ENCODE data around the gene SELENOS. TPM values are rescaled to one million over a fixed set of nuclear protein-coding genes. Genes with fewer than 3 reads are reported as not detected.
A peak's percentile ranks its signal among the peaks of the same experiment; 100 is the strongest.

The SELENOS gene
- total RNA-seq, 2 experiments from 2014 or later: 13.1 to 15.3 TPM

DNA sequence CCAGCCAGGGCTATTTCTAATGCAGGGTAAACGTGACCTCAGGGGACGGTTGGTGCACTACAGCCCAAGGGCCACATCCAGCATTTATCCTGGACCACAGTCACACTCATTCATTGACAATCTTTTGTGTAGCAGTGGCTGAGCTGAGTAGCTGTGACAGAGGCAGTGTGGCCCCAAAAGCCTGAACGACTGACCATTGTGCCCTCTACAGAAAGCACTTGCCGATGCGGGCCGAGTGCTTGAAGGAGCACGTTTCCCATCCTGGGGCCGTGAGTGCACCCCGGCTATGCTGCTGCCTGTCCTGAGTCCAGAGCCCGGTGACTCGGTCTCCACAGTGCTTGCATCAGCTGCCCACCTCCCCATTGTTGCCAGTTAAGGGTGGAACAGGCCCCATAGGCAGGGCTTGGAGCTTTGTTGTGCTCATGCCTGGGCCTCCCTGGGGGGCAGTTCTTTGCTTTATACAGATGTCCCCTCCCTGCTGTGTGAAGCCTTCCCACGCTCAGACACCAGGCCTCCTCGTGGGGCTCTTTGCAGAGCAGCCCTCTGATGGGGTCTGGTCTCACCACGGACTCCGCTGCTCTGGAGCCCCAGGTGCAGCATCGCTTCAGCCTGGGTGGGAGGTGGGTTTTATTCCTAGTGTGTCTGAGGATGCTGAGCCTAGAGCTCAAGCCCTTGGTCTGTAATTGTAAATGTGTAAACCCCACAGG, 30.8 kb upstream of the SELENOS start:
- intact Hi-C loops (cut with micrococcal nuclease): no loop called here
- CTCF ChIA-PET: interaction anchor here (1.4 kb wide), 2 partner anchors 12 to 332 kb away, joined by 4 read pairs; no protein-coding TSS in a partner anchor

DNA sequence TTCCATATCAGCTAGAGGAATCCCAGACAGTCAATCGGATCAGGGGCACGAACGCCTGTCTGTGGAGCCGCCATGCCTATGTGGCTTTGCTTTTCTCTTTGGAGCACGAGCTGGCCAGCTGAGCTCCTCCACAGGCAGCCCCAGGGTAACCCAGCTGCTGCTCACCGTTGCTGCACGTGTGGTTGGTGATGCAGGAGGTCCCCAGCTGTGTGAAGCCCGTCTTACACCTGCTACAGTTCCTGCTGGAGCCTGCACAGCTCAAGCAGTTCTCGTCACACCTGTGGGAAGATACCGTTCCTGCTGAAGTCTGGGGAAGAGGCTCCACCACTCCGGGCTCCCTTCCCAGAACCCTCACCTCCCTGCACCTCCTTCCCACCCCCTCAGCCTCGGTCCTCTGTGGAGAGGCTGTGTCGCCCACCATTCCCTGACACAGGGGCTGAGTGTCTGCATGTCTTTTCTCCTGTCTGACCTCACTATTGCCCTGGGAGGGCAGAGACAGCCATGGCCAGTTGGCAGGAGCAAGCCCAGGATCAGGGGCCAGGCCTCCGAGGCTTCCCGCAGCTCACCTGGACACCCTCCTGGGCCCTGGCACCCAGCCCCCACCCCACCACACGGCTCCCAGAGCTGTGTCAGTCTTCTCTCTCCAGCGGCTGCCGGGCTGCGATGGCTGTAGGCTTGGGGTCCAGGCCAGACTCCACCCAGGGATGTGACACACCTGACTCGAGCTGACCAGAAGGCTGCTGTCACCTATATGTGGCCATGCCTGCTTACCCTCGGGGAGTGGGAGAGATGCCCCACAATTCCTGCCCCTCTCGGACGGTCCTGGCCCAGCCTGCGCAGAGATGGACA, 30.0 kb upstream of the SELENOS start:
- Mint-ChIP-seq H3K9me3 (no peaks in the 10 kb centered on the region), H3K27me3 (ENCODE audit: low read depth) (no peaks in the 10 kb centered on the region), H3K36me3 (ENCODE audit: low read depth) (no peaks in the 10 kb centered on the region), H3K4me3 (no peak overlapping the region), H3K4me1 (ENCODE audit: low read depth) (no peaks in the 10 kb centered on the region), H3K27ac (no peak overlapping the region)
- DNase-seq: no peak
- CTCF ChIA-PET: interaction anchor here (0.9 kb wide), 1 partner anchor 336 kb away, joined by 3 read pairs; no protein-coding TSS in a partner anchor
- intact Hi-C loops (cut with micrococcal nuclease): no loop called here

More for the DNA sequence above, 30.8 kb upstream of the SELENOS start:
- Mint-ChIP-seq H3K27ac (no peak overlapping the region), H3K4me3 (no peak overlapping the region), H3K9me3 (no peaks in the 10 kb centered on the region), H3K36me3 (ENCODE audit: low read depth) (no peaks in the 10 kb centered on the region), H3K27me3 (ENCODE audit: low read depth) (no peaks in the 10 kb centered on the region), H3K4me1 (ENCODE audit: low read depth) (no peaks in the 10 kb centered on the region)
- DNase-seq: no peak

DNA sequence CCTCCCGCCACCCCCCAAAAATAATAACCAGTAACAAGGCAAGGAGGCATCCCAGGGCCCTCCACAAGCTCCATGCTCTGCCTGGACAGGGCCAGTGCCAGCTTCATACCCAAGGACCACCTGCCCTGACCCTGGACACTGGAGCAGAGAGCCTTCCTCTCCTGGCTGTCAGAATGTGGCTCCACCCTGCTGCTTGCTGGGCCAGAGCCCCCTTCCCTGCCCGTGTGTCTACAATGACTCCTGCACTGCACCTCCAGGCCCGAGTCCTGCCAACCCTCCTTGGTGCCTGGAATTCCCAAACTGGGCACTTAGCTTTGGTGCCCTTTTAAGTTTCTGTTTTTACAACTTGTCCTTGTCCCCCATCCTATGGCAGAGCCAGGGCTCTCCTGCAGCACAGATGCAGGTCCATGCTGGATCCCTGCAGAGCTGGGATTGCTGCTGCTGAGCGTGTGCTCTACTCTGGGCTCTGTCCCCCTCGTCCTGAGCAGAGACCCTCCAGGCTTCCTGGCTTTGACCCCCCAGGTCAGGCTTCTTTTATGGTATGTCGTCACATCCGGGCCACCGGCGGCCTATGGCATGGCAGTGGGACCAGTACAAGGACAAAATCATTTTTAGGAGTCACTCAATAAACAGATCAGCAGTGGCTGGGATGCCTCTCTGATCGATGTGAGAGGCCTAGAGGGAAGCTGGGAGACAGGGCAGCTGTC, 29.2 kb upstream of the SELENOS start:
- Mint-ChIP-seq H3K4me3 (no peak overlapping the region), H3K9me3 (no peaks in the 10 kb centered on the region), H3K36me3 (ENCODE audit: low read depth) (no peaks in the 10 kb centered on the region), H3K4me1 (ENCODE audit: low read depth) (no peaks in the 10 kb centered on the region), H3K27ac (no peak overlapping the region), H3K27me3 (ENCODE audit: low read depth) (no peaks in the 10 kb centered on the region)
- CTCF ChIA-PET: interaction anchor here (0.9 to 1.4 kb wide), 3 partner anchors 14 to 336 kb away, joined by 3 to 4 read pairs (median 3); no protein-coding TSS in a partner anchor
- intact Hi-C loops (cut with micrococcal nuclease): no loop called here
- DNase-seq: no peak

GRCh38 chr15:101305820-101306255, 28.6 kb upstream of the SELENOS start:
- Mint-ChIP-seq H3K4me1 (ENCODE audit: low read depth) (no peaks in the 10 kb centered on the region), H3K36me3 (ENCODE audit: low read depth) (no peaks in the 10 kb centered on the region), H3K9me3 (no peaks in the 10 kb centered on the region), H3K27me3 (ENCODE audit: low read depth) (no peaks in the 10 kb centered on the region), H3K4me3 (no peak overlapping the region), H3K27ac (no peak overlapping the region)
- CTCF ChIA-PET: interaction anchor here (1.1 to 1.4 kb wide), 2 partner anchors 15 to 336 kb away, joined by 3 to 4 read pairs; no protein-coding TSS in a partner anchor
- no peak for DNase-seq
- intact Hi-C loops (cut with micrococcal nuclease): no loop called here

DNA sequence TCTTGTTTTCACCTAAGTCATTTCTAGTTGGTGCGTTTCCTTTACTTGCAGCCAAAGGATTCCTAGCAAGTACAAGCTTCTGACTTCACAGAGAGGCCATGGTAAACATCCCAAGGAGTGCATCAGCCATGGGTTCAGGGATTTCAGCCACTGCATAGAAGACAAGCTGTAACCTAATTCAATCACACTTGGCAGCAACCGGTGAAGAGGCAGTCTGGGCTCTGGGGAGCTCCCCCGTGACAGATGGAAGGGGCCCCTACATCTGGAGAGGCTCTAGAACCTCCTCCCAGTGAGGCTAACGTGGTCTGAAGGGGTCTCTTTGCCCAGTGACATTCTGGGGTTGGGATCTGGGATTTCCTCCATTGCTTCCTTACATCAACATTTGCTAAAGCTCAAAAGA, 26.1 kb upstream of the SELENOS start:
- H3K4me3 Mint-ChIP-seq: no peak overlapping the region
- no peaks in the 10 kb centered on the region for H3K27me3 Mint-ChIP-seq (ENCODE audit: low read depth)
- no peak overlapping the region for H3K27ac Mint-ChIP-seq
- DNase-seq: no peak
- no peaks in the 10 kb centered on the region for H3K9me3 Mint-ChIP-seq
- no peaks in the 10 kb centered on the region for H3K36me3 Mint-ChIP-seq (ENCODE audit: low read depth)
- CTCF ChIA-PET: interaction anchor here (1.2 to 1.5 kb wide), 2 partner anchors 17 to 198 kb away, joined by 5 to 6 read pairs; no protein-coding TSS in a partner anchor
- intact Hi-C loops (cut with micrococcal nuclease): no loop called here
- H3K4me1 Mint-ChIP-seq (ENCODE audit: low read depth): no peaks in the 10 kb centered on the region

DNA sequence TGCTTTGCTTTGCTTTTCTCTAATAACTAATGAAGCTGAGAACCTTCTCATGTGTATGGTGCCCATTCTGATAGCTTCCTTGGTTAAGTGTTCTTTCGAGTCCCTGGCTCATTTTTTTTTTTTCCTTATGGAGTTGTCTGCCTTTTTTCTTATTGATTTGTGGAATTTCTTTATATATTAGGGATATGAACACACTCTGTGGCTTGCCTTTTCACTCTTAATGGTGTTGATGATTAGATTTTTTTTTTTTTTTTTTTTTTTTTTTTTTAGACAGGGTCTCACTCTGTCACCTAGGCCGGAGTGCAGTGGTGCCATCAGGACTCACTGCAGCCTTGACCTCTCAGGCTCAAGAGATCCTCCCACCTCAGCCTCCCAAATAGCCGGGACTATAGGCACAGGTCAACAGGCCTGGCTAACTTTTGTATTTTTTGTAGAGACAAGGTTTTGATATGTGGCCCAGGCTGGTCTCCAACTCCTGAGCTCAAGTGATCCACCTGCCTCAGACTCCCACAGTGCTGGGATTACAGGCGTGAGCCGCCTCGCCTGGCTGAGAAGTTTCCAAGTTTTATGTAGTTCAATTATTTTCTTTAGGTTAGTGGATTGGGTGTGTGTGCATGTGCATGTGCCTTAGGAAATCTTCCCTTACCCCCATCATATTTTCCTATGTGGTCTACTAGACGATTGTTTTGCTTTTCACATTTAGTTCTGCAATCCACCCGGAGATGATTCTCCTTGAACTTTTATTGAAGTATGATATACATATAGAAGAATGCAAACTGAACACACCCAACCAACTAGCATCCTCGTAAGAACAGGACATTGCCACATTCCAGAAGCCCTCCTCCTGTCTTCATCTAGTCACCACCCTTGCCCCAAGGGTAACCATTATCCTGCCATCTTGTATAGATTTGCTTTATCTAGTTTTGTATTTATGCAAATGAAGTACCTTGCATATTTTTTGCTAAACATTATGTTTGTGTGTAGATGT, 19.4 kb upstream of the SELENOS start:
- Mint-ChIP-seq H3K36me3 (ENCODE audit: low read depth) (peaks cover 20% of the 10 kb centered on the region), H3K9me3 (no peaks in the 10 kb centered on the region), H3K27me3 (ENCODE audit: low read depth) (no peaks in the 10 kb centered on the region), H3K4me1 (ENCODE audit: low read depth) (peaks cover 23% of the 10 kb centered on the region), H3K4me3 (peak overlapping the region; percentile 92), H3K27ac (no peak overlapping the region)
- no peak for DNase-seq
- CTCF ChIA-PET: interaction anchor here (0.7 to 10.3 kb wide), 4 partner anchors 7 to 344 kb away, joined by 3 to 45 read pairs (median 6); no protein-coding TSS in a partner anchor
- intact Hi-C loops (cut with micrococcal nuclease): loop anchor here (10.0 kb wide), 1 partner anchor 428 kb away; the partner anchor contains the start of gene TARS3

DNA sequence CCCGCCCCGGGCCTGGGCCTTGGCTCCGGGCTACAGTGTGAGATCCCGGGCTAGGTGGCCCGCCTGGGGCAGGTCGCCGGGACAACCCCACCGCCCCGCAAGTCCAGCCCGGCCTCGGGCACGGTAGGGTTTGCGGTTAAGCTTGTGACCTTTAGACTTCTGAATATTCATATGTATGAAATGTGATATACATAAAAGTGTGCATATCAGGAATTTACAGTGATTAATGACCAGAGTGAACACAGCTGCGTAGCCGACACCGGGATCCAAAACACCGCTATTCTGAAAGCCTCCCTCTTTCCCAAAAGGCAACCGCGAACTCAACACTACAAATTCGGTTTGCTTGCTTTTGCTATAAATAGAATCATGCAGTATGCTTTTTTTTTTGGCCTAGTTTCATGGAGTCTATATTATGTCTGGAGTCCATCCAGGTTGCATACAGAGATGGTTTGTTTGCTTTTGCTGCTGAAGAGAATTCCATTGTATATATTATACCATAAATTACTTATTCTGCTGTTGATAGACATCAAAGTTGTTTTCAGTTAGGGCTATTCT, 18.4 kb upstream of the SELENOS start:
- Mint-ChIP-seq H3K27me3 (ENCODE audit: low read depth) (no peaks in the 10 kb centered on the region), H3K36me3 (ENCODE audit: low read depth) (peaks cover 24% of the 10 kb centered on the region), H3K9me3 (no peaks in the 10 kb centered on the region), H3K27ac (peak overlapping the region; percentile 83), H3K4me3 (peak overlapping the region; percentile 92), H3K4me1 (ENCODE audit: low read depth) (peaks cover 31% of the 10 kb centered on the region)
- DNase-seq: peak; percentile 16
- CTCF ChIA-PET: interaction anchor here (0.6 to 10.3 kb wide), 7 partner anchors 21 to 359 kb away, joined by 3 to 45 read pairs (median 3); no protein-coding TSS in a partner anchor
- intact Hi-C loops (cut with micrococcal nuclease): loop anchor here (1.0 to 10.0 kb wide), 4 partner anchors 18 to 429 kb away; partner anchors contain the start of genes SELENOS and TARS3

DNA sequence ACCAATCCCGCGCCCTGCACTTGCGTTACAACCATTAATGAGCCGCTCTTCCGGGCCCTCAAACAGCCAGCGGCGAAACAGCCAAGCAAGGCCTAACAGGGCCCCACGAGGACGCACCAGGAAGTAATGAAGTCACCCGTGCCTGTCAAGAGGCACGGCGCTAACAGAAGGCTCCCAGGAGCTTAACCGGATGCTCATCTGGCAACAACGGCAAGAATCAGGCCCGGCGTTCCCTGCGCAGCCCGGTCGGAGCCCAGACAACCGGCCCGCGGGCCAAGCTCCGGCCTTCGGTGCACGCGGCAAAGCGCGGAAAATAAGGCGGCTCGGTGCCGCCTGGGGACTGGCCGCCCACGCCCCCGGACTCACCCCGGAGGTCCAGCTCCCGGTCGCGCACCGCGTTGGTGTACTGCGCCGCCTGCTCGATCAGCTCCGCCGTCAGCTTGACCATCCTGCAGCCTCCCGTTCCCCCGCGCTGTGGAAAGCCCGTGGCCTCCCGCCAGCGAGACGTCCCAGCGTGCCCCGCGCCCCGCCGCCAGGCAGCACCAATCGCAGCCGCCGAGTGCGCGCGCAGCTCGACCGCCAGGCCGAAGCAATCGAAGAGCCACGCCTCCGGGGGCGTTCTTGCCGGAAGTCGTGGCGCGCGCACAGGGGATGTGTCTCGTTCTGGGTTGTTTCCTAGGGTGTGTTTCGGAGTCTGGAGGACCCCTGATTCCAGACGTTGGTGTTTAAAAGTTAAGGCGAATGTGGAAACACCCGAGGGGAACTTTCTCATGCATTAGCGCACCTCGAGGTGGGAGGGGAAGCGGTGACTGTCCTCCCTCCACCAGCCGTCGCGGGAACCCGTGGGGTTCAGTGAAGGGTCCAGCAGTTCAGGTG, 17.7 kb upstream of the SELENOS start, which contains the start of gene SNRPA1:
TSS of gene SNRPA1 (minus strand) at position 518 of the 876 bp plus-strand sequence. CDS start at position 448, 70 bp downstream.
- peak; percentile 97 for DNase-seq
- Mint-ChIP-seq H3K27me3 (ENCODE audit: low read depth) (no peaks in the 10 kb centered on the region), H3K9me3 (no peaks in the 10 kb centered on the region), H3K36me3 (ENCODE audit: low read depth) (peaks cover 27% of the 10 kb centered on the region), H3K27ac (peak within 1 kb of the TSS; percentile 92), H3K4me1 (ENCODE audit: low read depth) (peaks cover 38% of the 10 kb centered on the region), H3K4me3 (peak within 1 kb of the TSS; percentile 92)
- intact Hi-C loops (cut with micrococcal nuclease): loop anchor here (1.0 to 10.0 kb wide), 7 partner anchors 18 to 693 kb away; partner anchors contain the start of genes ASB7, LINS1, SELENOS and TARS3
- CTCF ChIA-PET: interaction anchor here (0.6 to 10.3 kb wide), 9 partner anchors 10 to 360 kb away, joined by 3 to 45 read pairs (median 4); no protein-coding TSS in a partner anchor

DNA sequence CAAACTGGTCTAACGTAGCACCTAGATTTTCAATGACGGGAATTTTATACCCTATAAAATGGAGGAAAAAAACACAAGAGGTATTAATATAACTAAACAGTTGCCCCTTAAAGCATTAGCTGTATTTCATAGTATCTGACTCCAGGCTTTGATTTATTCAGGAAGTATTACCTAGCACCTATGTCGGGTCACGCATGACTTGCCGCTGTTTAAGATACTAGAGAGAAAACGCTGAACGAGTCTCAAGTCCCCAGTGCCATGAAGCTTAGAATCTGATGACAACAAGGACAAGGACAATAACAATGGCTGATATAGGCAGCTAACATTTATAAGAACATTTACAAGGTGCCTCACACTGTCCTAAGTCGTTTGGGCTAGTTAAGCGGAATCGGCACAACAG, 15.8 kb upstream of the SELENOS start:
- H3K4me1 Mint-ChIP-seq (ENCODE audit: low read depth): peaks cover 50% of the 10 kb centered on the region
- H3K27me3 Mint-ChIP-seq (ENCODE audit: low read depth): no peaks in the 10 kb centered on the region
- H3K9me3 Mint-ChIP-seq: no peaks in the 10 kb centered on the region
- peaks cover 39% of the 10 kb centered on the region for H3K36me3 Mint-ChIP-seq (ENCODE audit: low read depth)
- H3K4me3 Mint-ChIP-seq: peak overlapping the region; percentile 92
- DNase-seq: no peak
- peak overlapping the region; percentile 92 for H3K27ac Mint-ChIP-seq
- CTCF ChIA-PET: interaction anchor here (0.8 to 10.3 kb wide), 3 partner anchors 27 to 348 kb away, joined by 3 to 45 read pairs (median 3); no protein-coding TSS in a partner anchor
- intact Hi-C loops (cut with micrococcal nuclease): loop anchor here (5.0 to 10.0 kb wide), 2 partner anchors 432 to 691 kb away; partner anchors contain the start of genes ASB7, LINS1 and TARS3
